Left lung (tissue), 10 donors: ENCODE measurements around the gene DONSON. TPM values are rescaled to one million over a fixed set of nuclear protein-coding genes. Genes with fewer than 3 reads are reported as not detected.

Experiments used
- ATAC-seq: fragments of 200-7000 bp; cut with Tn5 transposase; one replicate; pipeline ENCODE4 v1.9.1; 2020; ENCODE audit warnings: moderate library complexity
- DNase-seq, 4 donors: peaks; one replicate each; pipeline ENCODE4 v3.0.0-alpha.2; 2013 to 2020
- H3K27ac ChIP-seq, 2 donors: fragments of 200-600 bp; sonication (generic) in 1 of 2; one replicate each; pipeline versions ENCODE4 v1.5.0 to v1.8.0; 2020 to 2021
- H3K27me3 ChIP-seq, 2 donors: fragments of 200-600 bp; sonication (generic) in 1 of 2; one replicate each; pipeline versions ENCODE4 v1.5.0 to v1.8.0; 2020 to 2021
- H3K36me3 ChIP-seq, 2 donors: fragments of 200-600 bp; sonication (generic) in 1 of 2; one replicate each; pipeline versions ENCODE4 v1.5.0 to v1.8.0; 2020 to 2021
- H3K4me1 ChIP-seq, 2 donors: fragments of 200-600 bp; one replicate each; pipeline ENCODE4 v1.8.0; 2021
- H3K4me3 ChIP-seq, 2 donors: fragments of 200-600 bp; sonication (generic) in 1 of 2; one replicate each; pipeline versions ENCODE4 v1.5.0 to v1.8.0; 2020 to 2021; ENCODE audit warnings: mild to moderate bottlenecking in 1 of 2
- H3K9me3 ChIP-seq, 2 donors: fragments of 200-600 bp; sonication (generic) in 1 of 2; one replicate each; pipeline versions ENCODE4 v1.5.0 to v1.8.0; 2020 to 2021
- intact Hi-C, 2 donors: fragments of 100-400 bp; cut with DNase I; formaldehyde crosslinking; loops; one replicate each; pipeline versions ENCODE4 v1.11.2 to v1.14.2; 2022
- polyA plus RNA-seq, 6 donors: library from polyadenylated mRNA; unstranded; fragments of 120-200 nt; gene quantifications; one replicate each; pipeline ENCODE4 v1.2.1, GENCODE V29; 2013; ENCODE audit not compliant: insufficient read length in 6 of 6
- total RNA-seq, 2 donors: library from RNA; stranded (reverse); fragmentation: NEBNext Ultra II Directional; extraction: Animal tissue kit (Norgen Biotek cat#: 25700); gene quantifications; one replicate each; pipeline ENCODE4 v1.2.1, GENCODE V29; 2021
- TF ChIP-seq, protein P1 (sequence below), 2 donors: fragments of 200-600 bp; sonication (generic) in 1 of 2; IDR thresholded peaks; one replicate each; pipeline versions ENCODE4 v1.5.0 to v1.8.0; 2021; ENCODE audit warnings: antibody characterized with exemption in 2 of 2
- donor health status: DM: no; HTN: yes; CAD: no.
- donor health status: DM: no; HTN: no; CAD: no.

Gene DONSON
- total and polyA plus RNA-seq, 8 donors: 14.3 to 51.2 (median 38.6) TPM

DNA sequence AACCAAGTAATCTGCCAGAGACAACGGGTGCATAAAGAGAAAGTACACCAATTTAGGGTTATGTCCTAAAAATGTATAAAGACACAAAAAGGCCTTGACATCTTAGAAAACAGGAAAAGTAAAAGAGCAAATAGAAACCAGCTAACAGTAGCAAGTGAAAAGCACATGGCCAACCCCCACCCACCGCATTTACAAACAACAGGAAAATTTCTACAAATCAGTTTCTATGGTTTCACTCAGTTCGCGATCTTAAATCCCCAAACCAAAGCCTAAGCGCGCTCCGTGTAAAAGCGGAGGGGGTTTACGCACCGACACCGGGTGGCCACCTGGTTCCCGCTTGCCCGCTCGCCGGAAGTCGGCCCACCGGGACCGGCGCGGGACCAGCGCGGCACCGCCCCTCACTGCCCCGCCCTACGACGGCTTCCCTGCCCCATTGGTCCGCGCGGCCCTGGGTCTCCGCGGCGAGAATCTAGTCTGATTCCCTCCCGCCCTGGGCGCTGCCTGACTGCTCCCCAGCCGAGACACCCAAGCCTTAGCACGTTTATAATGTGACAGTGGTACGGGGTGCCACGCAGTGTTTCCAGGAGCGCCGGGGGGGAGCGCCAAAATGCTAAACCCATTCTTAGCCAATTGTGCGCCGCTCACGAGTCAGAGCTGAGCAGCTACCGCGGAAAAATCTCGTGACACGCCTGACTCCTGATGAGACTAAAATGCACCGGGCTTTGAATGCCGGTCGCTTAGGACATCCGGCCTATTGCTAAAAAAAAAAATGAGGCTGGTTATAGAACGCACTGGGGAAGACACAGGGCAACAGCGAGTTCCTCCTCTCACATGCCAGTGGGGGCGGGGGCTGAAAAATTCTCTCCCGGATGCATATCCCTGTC, 46.5 kb downstream of the DONSON start, which contains the start of gene GART:
GART (minus strand) TSS at position 362 of the 884 bp plus-strand sequence. CDS start 2,802 bp downstream, outside the sequence.
- DNase-seq (peak; percentile 84 to 96 (median 86)), ATAC-seq (peak; percentile 86)
- Histone ChIP-seq H3K4me1 (peaks cover 17 to 41% of the 10 kb centered on the region in 2 donors), H3K4me3 (peak within 1 kb of the TSS; percentile 61 to 81), H3K27ac (peak within 1 kb of the TSS; percentile 99), H3K36me3 (peaks cover 0 to 31% of the 10 kb centered on the region in 2 donors), H3K9me3 (no peaks in the 10 kb centered on the region), H3K27me3 (no peaks in the 10 kb centered on the region)
- intact Hi-C loops: no loop called here
- TF ChIP-seq, protein P1, sequence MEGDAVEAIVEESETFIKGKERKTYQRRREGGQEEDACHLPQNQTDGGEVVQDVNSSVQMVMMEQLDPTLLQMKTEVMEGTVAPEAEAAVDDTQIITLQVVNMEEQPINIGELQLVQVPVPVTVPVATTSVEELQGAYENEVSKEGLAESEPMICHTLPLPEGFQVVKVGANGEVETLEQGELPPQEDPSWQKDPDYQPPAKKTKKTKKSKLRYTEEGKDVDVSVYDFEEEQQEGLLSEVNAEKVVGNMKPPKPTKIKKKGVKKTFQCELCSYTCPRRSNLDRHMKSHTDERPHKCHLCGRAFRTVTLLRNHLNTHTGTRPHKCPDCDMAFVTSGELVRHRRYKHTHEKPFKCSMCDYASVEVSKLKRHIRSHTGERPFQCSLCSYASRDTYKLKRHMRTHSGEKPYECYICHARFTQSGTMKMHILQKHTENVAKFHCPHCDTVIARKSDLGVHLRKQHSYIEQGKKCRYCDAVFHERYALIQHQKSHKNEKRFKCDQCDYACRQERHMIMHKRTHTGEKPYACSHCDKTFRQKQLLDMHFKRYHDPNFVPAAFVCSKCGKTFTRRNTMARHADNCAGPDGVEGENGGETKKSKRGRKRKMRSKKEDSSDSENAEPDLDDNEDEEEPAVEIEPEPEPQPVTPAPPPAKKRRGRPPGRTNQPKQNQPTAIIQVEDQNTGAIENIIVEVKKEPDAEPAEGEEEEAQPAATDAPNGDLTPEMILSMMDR (IDR thresholded peaks at IDR 0.05): no peak

DNA sequence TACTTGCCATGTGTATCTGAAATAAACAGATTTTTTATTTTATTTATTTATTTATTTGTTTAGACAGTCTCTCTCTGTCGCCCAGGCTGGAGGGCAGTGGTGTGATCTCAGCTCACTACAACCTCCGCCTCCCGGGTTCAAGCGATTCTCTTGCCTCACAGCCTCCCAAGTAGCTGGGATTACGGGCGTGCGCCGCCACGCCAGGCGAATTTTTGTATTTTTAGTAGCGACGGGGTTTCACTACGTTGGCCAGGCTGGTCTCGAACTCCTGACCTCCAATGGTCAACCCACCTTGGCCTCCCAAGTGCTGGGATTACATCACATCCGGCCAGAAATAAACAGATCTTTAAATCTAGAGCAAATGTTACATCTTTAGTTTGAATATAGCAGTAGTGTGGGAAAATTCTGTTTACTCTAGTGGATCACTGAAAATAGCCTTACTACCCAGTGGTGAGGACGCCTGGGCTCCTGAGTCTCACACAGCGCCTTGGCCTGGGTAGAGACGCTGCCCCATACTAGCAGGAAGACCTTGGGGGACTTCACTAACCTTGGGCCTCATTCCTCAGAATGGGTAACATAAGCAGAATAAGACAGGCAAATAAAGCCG, 47.3 kb downstream of the DONSON start:
- peak in 1 of 4 donors; percentile 12 for DNase-seq

DNA sequence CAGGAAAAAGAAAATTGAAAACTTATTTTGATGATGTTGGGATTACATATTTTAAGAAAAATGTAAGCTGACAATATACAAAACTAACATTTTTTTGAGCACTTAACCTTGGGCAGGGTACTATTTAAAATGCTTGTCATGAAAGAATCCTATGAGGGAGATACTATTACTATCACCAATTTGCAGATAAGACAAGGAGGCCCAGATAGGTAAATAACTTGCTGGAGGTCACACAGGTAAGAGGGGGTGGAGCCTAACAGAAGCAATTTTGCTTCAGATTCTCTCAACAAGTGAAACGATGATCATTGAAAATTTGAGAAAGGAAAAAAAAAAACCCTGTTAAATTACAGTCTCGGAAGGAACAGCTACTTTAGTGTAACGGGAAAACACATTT, 47.8 kb downstream of the DONSON start:
- DNase-seq (no peak), ATAC-seq (no peak)
- Histone ChIP-seq H3K27me3 (no peaks in the 10 kb centered on the region), H3K4me3 (peak overlapping the region in 1 of 2 donors; percentile 81), H3K4me1 (peaks cover 12 to 28% of the 10 kb centered on the region in 2 donors), H3K36me3 (peaks cover 0 to 35% of the 10 kb centered on the region in 2 donors), H3K27ac (peak overlapping the region in 1 of 2 donors; percentile 99), H3K9me3 (no peaks in the 10 kb centered on the region)
- TF ChIP-seq, protein P1 (IDR thresholded peaks at IDR 0.05): no peak
- intact Hi-C loops: no loop called here

More for the DNA sequence above, 47.3 kb downstream of the DONSON start:
- peaks cover 17 to 33% of the 10 kb centered on the region in 2 donors for H3K4me1 ChIP-seq
- peaks cover 0 to 31% of the 10 kb centered on the region in 2 donors for H3K36me3 ChIP-seq
- TF ChIP-seq, protein P1 (IDR thresholded peaks at IDR 0.05): no peak
- H3K4me3 ChIP-seq: peak overlapping the region; percentile 53 to 81
- H3K9me3 ChIP-seq: no peaks in the 10 kb centered on the region
- intact Hi-C loops: no loop called here
- H3K27ac ChIP-seq: peak overlapping the region; percentile 99
- no peaks in the 10 kb centered on the region for H3K27me3 ChIP-seq
- no peak for ATAC-seq

DNA sequence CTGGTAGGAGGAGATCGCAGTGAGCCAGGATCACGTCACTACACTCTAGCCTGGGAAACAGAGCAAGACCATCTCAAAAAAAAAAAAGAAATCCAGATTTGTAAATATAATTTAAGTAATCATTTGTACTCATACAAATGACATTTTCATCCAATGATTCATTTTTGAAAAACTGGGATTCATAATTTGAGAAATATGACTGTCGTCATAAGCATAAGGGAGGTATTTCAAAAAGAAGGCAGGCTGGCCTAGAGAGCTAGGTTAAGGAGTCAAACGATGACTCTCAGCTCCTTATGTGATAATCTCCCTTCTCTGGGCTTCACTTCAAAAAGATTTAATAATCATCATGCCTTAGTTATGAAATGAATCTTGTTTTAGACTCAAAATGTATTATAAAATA, 48.9 kb downstream of the DONSON start:
- intact Hi-C loops: no loop called here
- H3K27me3 ChIP-seq: no peaks in the 10 kb centered on the region
- no peak overlapping the region for H3K27ac ChIP-seq
- TF ChIP-seq, protein P1 (IDR thresholded peaks at IDR 0.05): no peak
- peaks cover 0 to 43% of the 10 kb centered on the region in 2 donors for H3K36me3 ChIP-seq
- ATAC-seq (no peak), DNase-seq (no peak)
- no peaks in the 10 kb centered on the region for H3K9me3 ChIP-seq
- no peak overlapping the region for H3K4me3 ChIP-seq
- peaks cover under 1 to 17% of the 10 kb centered on the region in 2 donors for H3K4me1 ChIP-seq

DNA sequence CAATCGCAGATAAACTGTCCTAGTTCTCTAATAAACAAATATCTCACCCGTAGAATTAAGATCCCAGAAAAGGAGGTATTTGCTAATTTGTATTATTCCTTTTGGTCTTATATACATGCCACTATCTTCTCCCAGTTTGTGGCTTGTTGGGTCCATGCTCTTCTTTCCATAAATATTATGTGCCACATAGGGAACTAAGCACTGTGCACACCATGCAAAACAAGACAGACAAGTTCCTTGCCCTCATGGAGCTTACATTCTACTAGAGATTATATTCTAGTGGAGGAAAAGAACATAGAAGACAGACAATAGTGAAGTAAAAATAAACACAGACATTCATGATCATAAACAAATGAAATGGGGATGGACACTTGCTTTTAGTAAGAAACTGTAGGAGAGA, 51.3 kb downstream of the DONSON start:
- Histone ChIP-seq H3K27me3 (no peaks in the 10 kb centered on the region), H3K4me1 (peaks cover 0 to 13% of the 10 kb centered on the region in 2 donors), H3K27ac (no peak overlapping the region), H3K9me3 (no peaks in the 10 kb centered on the region), H3K4me3 (no peak overlapping the region), H3K36me3 (peaks cover 0 to 67% of the 10 kb centered on the region in 2 donors)
- intact Hi-C loops: no loop called here
- no peak for ATAC-seq
- DNase-seq: no peak
- TF ChIP-seq, protein P1 (IDR thresholded peaks at IDR 0.05): no peak
